ENCODE results near the gene GCNT2.
"Not testable (repeated sequence)": the region's sequence is repeated elsewhere in the genome, so short reads cannot be mapped to it uniquely, and the experiment has no call there.

GCNT2 gene

DNA sequence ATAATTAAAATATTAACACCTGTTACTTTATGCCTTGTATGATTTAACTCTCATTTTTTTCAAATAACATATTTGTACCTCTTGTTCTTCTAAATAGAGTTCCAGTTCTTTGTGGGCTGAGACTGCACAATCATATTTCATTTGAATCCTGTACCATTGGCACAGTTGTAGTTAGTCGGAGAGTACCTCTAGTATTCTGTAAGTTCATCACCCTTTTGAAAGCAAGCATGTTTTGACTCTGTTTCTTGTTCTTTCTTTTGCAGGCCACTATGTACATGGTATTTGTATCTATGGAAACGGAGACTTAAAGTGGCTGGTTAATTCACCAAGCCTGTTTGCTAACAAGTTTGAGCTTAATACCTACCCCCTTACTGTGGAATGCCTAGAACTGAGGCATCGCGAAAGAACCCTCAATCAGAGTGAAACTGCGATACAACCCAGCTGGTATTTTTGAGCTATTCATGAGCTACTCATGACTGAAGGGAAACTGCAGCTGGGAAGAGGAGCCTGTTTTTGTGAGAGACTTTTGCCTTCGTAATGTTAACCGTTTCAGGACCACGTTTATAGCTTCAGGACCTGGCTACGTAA, 105.1 kb downstream of the GCNT2 start:
- no peak for TF ChIP-seq POLR2AphosphoS5 (IDR thresholded peaks at IDR 0.05; ENCODE audit: low read depth, low read length)
- TF ChIP-seq TAF1 (IDR thresholded peaks at IDR 0.05; ENCODE audit: borderline replicate concordance, low read depth, low read length) = no peak
- no peak for TF ChIP-seq POLR2A (IDR thresholded peaks at IDR 0.05; ENCODE audit: low read depth, low read length)
- DNase-seq (ENCODE audit: insufficient read length) (no peak), FAIRE-seq (no peak)

DNA sequence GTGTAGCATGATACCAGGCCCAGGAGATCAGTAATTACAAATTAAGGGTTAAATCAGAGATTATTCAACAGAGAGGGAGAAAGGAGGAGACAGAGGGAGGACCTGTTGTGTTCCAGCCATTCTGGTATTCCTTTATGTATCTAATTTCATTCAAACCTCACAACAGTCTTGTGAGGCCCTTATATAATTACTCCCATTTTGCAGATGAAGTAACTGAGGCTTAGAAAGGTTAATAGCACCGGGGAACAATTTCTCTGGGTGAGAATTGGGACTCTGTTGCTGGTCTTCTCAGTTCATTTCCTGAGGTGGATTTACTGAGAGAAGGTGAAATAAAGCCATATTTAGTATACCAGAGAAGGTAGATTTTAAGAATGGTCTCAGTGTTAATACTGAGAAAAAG, 106.6 kb downstream of the GCNT2 start:
- FAIRE-seq (no peak), DNase-seq (ENCODE audit: insufficient read length) (no peak)
- TF ChIP-seq POLR2AphosphoS5 (IDR thresholded peaks at IDR 0.05; ENCODE audit: low read depth, low read length) (no peak), TAF1 (IDR thresholded peaks at IDR 0.05; ENCODE audit: borderline replicate concordance, low read depth, low read length) (no peak), POLR2A (IDR thresholded peaks at IDR 0.05; ENCODE audit: low read depth, low read length) (no peak)

DNA sequence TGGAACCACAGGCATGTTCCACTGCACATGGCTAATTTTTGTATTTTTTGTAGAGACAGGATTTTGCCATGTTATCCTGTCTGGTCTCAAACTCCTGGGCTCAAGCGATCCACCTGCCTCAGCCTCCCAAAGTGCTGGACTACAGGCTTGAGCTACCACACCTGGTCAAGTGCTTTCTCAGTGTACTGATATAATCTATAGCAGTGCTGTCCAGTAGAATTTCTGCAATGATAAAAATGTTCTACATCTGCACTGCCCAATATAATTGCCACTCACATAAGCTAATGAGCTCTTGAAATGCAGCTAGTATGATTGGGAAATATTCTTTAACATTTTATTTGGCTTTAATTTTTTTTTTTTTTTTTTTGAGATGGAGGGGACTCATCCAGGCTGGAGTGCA, 109.0 kb downstream of the GCNT2 start:
- no peak for DNase-seq (ENCODE audit: insufficient read length)
- TF ChIP-seq POLR2A (IDR thresholded peaks at IDR 0.05; ENCODE audit: low read depth, low read length) = no peak
- no peak for TF ChIP-seq TAF1 (IDR thresholded peaks at IDR 0.05; ENCODE audit: borderline replicate concordance, low read depth, low read length)
- TF ChIP-seq POLR2AphosphoS5 (IDR thresholded peaks at IDR 0.05; ENCODE audit: low read depth, low read length) = no peak
- no peak for FAIRE-seq

DNA sequence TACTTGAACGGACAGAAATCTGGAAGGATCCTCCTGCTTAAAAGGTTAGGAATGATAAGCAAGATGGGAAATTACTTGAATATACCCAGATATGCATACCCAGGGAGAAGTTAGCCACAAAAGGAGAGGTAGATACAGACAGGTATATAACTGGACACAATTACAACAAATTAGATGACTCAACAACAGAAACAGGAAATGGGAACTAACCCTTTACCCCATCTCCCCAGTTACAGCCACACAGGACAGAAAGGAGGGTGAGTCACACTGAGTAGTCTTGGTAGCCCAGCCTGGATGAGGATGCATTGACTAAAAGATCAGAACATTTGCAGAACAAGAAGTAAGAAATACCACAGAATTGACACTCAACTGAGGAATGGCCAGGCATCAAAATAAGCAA, 112.1 kb downstream of the GCNT2 start:
- FAIRE-seq = peak; percentile 40
- TF ChIP-seq POLR2AphosphoS5 (IDR thresholded peaks at IDR 0.05; ENCODE audit: low read depth, low read length) (no peak), TAF1 (IDR thresholded peaks at IDR 0.05; ENCODE audit: borderline replicate concordance, low read depth, low read length) (no peak), POLR2A (IDR thresholded peaks at IDR 0.05; ENCODE audit: low read depth, low read length) (no peak)
- DNase-seq (ENCODE audit: insufficient read length) = peak; percentile 20

DNA sequence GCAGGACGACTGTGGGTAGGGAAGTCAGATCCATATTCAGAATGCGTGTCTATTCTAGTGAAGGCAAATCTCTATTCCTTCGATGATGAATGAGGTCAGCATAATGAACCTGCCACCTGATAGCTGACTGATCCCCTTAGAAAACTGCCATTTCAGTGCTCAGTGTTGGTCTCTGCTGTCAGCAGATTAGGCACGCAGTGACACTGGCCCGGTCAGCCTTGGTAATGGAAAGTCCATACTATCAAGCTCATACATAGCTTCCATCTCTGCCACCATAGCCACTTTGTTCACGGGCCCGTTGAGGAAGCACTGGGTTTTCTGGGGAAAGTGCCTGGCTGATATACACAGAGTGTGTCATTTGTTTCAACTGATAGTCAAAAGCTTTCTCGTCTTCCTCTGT, 119.3 kb downstream of the GCNT2 start:
- no peak for DNase-seq (ENCODE audit: insufficient read length)
- TF ChIP-seq TAF1 (IDR thresholded peaks at IDR 0.05; ENCODE audit: borderline replicate concordance, low read depth, low read length) (no peak), POLR2AphosphoS5 (IDR thresholded peaks at IDR 0.05; ENCODE audit: low read depth, low read length) (no peak), POLR2A (IDR thresholded peaks at IDR 0.05; ENCODE audit: low read depth, low read length) (no peak)
- no peak for FAIRE-seq

DNA sequence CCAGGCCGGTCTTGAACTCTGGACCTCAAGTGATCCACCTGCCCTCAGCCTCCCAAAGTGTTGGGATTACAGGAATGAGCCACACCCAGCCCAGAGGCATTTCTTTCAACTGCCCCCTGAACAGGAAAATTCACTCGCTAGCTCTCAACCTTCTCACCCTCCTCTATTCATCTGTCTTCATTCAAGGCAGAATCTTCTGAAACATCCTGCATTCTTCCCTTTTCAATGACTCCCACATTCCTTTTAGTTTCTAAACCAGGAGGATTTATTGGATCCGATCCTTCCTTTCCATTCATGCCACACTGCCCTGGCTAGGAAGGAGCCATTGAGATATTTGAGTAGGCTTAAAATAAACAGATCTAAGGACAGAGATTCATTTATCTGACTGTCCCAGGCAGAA, 120.4 kb downstream of the GCNT2 start:
- TF ChIP-seq POLR2A (IDR thresholded peaks at IDR 0.05; ENCODE audit: low read depth, low read length) (no peak), POLR2AphosphoS5 (IDR thresholded peaks at IDR 0.05; ENCODE audit: low read depth, low read length) (no peak), TAF1 (IDR thresholded peaks at IDR 0.05; ENCODE audit: borderline replicate concordance, low read depth, low read length) (no peak)
- FAIRE-seq (no peak), DNase-seq (ENCODE audit: insufficient read length) (no peak)

DNA sequence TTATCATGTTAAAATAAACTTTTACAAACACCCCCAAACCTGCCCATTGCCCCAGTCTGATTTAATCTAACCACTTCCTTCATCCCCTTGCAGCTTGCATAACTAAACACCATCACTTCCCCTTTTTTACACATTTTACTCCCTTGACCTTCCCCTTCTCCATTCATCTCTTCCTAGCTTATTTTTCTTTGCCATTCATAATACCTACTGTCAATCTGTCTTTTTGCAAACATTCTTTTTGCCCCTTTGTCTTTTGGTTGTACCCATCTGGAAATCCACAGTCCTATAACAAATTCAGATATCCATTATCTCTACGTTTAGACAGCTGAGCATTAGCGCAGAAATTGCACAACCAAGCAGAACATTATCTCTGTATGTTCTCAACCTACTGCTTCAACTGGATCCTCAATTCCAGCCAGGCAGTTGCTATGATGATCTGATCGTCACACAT, 122.1 kb downstream of the GCNT2 start:
- FAIRE-seq (peak; percentile 83), DNase-seq (ENCODE audit: insufficient read length) (no peak)
- TF ChIP-seq POLR2AphosphoS5 (IDR thresholded peaks at IDR 0.05; ENCODE audit: low read depth, low read length) (no peak), TAF1 (IDR thresholded peaks at IDR 0.05; ENCODE audit: borderline replicate concordance, low read depth, low read length) (no peak), POLR2A (IDR thresholded peaks at IDR 0.05; ENCODE audit: low read depth, low read length) (no peak)

DNA sequence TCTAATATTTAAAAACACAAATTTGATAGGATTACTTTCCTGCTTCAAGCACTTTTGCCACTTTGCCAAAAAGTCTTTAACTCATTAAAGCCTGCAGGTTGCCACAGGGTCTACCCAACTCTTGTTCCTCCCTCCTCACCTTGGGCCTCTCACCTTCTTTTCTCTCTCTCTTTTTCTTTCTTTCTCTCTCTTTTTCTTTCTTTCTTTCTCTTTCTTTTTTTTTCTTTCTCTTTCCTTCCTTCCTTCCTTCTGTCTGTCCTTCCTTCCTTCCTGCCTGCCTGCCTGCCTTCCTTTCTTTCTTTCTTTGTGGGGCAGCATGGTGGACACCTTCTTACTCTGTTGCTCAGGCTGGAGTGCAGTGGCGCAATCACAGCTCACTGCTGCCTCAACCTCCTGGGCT, 123.1 kb downstream of the GCNT2 start:
- DNase-seq (ENCODE audit: insufficient read length) = no peak
- no peak for TF ChIP-seq TAF1 (IDR thresholded peaks at IDR 0.05; ENCODE audit: borderline replicate concordance, low read depth, low read length)
- TF ChIP-seq POLR2A (IDR thresholded peaks at IDR 0.05; ENCODE audit: low read depth, low read length) = no peak
- no peak for TF ChIP-seq POLR2AphosphoS5 (IDR thresholded peaks at IDR 0.05; ENCODE audit: low read depth, low read length)
- no peak for FAIRE-seq

DNA sequence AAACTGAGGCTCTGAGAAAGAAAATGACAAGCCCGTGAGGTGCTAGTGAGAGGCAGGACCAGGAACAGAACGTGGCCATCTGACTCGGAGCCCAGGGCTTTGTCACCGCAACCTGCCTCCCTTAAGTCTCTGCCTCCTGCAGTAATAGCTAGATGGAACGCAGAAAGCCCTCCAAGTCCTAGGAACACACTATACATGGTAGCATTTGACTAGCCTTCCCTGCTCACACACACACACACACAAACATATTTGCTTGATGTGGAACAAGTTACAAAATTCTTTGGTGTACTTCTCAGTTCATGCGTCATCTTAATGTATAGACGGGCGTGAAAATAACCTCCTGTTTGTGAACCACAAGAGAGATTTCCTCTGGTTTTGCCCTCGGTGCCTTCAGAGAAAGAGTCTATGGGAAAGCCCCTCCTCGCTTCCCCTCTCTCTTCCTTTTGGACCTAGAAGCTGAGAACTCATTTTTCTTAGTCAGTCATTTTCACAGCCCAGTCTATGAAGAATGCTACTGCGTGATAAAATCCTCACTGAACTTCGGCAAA, 134.4 kb downstream of the GCNT2 start:
- DNase-seq (ENCODE audit: insufficient read length) (no peak), FAIRE-seq (peak; percentile 51)
- no peak for TF ChIP-seq POLR2A (IDR thresholded peaks at IDR 0.05; ENCODE audit: low read depth, low read length)
- TF ChIP-seq POLR2AphosphoS5 (IDR thresholded peaks at IDR 0.05; ENCODE audit: low read depth, low read length) = no peak
- TF ChIP-seq TAF1 (IDR thresholded peaks at IDR 0.05; ENCODE audit: borderline replicate concordance, low read depth, low read length) = no peak

DNA sequence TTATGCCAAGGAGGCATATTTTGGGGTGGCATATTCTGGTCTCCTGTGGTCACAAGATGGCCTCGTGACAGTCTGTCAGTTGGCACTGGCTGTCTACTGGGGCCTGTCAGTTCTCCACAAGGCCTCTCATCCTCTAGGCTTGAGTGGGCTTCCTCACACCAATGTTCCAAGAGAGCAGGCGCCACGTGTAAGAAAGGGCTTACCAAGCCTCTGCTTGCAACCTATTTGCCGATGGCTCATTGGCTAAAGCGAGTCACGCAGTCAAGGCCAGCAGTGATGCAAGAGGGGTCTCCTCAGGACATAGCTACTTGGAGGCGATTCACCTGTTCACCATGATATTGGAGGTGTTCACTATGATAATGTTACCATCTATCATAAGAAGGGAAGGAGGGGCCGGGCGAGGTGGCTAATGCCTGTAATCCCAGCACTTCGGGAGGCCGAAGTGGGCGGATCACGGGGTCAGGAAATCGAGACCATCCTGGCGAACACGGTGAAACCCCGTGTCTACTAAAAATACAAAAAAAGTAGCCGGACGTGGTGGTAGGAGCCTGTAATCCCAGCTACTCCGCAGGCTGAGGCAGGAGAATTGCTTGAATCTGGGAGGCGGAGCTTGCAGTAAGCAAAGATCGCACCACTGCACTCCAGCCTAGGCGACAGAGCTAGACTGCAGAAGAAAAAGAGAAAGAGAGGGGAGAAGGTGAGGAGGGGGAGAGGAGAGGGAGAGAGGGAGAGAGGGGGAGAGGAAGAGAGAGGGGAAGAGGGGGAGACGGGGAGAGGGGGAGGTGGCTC, 138.0 kb downstream of the GCNT2 start:
- DNase-seq (ENCODE audit: insufficient read length) (no peak), FAIRE-seq (no peak)
- TF ChIP-seq TAF1 (IDR thresholded peaks at IDR 0.05; ENCODE audit: borderline replicate concordance, low read depth, low read length) (no peak), POLR2A (IDR thresholded peaks at IDR 0.05; ENCODE audit: low read depth, low read length) (no peak), POLR2AphosphoS5 (IDR thresholded peaks at IDR 0.05; ENCODE audit: low read depth, low read length) (no peak)

DNA sequence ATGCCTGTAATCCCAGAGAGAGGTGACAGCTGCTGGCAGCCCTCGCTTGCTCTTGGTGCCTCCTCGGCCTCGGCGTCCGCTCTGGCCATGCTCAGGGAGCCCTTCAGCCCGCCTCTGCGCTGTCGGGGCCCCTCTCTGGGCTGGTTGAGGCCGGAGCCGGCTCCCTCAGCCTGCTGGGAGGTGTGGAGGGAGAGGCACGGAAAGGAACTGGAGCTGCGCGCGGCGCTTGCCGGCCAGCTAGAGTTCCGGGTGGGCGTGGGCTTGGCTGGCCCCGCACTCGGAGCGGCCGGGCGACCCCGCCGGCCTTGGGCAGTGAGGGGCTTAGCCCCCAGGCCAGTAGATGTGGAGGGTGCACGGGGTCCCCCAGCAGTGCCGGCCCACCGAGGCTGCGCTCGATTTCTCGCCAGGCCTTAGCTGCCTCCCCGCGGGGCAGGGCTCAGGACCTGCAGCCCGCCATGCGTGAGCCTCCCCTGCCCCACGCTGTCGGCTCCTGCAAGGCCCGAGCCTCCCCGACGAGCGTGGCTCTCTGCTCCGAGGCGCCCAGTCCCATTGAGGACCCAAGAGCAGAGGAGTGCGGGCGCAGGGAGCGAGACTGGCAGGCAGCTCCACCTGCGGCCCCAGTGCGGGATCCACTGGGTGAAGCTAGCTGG, 138.7 kb downstream of the GCNT2 start:
- FAIRE-seq (no peak), DNase-seq (ENCODE audit: insufficient read length) (no peak)
- TF ChIP-seq TAF1 (IDR thresholded peaks at IDR 0.05; ENCODE audit: borderline replicate concordance, low read depth, low read length) = no peak

DNA sequence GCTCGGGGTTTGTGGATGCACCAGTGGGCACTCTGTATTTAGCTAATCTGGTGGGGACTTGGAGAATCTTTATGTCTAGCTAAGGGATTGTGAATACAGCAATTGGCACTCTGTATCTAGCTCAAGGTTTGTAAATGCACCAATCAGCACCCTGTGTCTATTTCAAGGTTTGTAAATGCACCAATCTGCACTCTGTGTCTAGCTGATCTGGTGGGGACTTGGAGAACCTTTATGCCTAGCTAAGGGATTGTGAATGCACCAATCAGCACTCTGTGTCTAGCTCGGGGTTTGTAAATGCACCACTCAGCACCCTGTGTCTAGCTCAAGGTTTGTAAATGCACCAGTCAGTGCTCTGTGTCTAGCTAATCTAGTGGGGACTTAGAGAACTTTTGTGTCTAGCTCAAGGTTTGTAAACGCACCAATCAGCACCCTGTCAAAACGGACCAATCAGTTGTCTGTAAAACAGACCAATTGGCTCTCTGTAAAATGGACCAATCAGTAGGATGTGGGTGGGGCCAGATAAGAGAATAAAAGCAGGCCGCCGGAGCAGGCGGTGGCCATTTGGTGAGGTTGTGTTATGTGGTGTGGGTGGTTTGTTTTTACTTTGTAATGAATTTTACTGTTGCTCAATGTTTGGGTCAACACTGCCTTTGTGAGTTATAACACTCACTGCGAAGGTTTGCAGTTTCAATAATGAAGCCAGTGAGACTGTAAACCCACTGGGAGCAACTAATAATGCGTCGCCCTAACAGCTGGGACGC, 139.5 kb downstream of the GCNT2 start:
- DNase-seq (ENCODE audit: insufficient read length); FAIRE-seq: not testable (repeated sequence)
